ENCODE measurements around the gene SP3. TPM values are rescaled to one million over a fixed set of nuclear protein-coding genes. Genes with fewer than 3 reads are reported as not detected.

SP3 gene
- total RNA-seq, 1 donor from 2014 or later: 119 TPM

DNA sequence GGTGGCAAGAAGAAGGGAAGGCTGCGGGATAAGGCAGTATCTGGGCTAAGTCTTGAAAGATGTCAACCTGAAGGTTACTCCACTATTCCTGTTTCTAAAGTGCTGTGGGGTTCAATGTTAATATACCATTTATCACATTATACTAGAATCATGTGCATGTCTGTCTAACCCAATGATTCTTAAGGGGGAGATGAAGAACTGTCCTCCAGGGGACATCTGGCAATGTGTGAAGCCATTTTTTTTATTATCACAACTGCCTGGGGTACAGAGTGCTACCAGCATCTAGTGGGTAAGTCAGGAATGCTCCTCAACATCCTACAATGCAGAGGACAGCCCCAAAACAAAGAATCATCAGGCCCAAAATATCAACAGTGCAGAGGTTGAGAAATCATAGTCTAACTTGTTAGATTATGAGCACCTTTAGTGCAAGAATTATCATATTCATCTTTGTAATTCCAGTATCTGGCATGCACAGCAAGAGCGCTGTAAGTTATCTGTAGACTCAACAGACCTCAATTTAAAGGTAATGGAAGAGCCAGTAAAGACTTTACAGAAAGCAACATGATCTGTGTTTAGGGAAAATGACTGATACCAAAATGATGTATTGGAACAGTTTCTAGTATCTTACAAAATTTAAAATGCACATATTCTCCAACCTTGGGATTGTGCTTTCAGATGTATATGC lies 26.3 kb downstream of the SP3 start:
- Histone ChIP-seq H3K27me3 (no peaks in the 10 kb centered on the region), H3K9me3 (no peaks in the 10 kb centered on the region), H3K36me3 (no peaks in the 10 kb centered on the region), H3K27ac (no peak overlapping the region), H3K4me1 (peaks cover 95% of the 10 kb centered on the region), H3K4me3 (no peak overlapping the region)
- TF ChIP-seq POLR2AphosphoS5 (IDR thresholded peaks at IDR 0.05; ENCODE audit: insufficient read depth in 1 of 2, low read depth in 1 of 2) (no peak), POLR2A (IDR thresholded peaks at IDR 0.05) (no peak)
- TF ChIP-seq, protein P1, sequence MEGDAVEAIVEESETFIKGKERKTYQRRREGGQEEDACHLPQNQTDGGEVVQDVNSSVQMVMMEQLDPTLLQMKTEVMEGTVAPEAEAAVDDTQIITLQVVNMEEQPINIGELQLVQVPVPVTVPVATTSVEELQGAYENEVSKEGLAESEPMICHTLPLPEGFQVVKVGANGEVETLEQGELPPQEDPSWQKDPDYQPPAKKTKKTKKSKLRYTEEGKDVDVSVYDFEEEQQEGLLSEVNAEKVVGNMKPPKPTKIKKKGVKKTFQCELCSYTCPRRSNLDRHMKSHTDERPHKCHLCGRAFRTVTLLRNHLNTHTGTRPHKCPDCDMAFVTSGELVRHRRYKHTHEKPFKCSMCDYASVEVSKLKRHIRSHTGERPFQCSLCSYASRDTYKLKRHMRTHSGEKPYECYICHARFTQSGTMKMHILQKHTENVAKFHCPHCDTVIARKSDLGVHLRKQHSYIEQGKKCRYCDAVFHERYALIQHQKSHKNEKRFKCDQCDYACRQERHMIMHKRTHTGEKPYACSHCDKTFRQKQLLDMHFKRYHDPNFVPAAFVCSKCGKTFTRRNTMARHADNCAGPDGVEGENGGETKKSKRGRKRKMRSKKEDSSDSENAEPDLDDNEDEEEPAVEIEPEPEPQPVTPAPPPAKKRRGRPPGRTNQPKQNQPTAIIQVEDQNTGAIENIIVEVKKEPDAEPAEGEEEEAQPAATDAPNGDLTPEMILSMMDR (IDR thresholded peaks at IDR 0.05): no peak
- DNase-seq (ENCODE audit: extremely low spot score in 2 of 2): no peak
- intact Hi-C loops (cut with DNase I): no loop called here

DNA sequence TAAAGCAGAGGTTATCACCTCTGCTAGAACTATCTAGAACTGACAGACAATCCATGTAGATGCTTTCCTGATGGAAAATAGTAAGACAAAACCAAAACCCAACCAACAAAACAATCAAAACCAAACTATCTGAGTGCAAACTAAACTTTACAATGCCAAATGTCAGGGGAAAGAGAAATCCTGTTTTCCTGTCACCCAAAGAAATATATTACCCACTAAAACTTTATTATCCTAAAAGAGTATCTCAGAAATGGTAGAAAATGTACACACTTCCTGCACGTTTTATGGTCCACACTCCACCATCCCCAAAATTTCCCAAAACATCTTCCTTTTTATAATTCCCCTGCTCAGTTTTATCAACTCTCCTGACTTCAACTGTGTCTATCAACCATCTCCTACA lies 29.9 kb downstream of the SP3 start:
- no peaks in the 10 kb centered on the region for H3K9me3 ChIP-seq
- intact Hi-C loops (cut with DNase I): no loop called here
- H3K4me1 ChIP-seq: peaks cover 62% of the 10 kb centered on the region
- peaks cover 0 to 5% of the 10 kb centered on the region in 2 donors for H3K36me3 ChIP-seq
- no peak overlapping the region for H3K4me3 ChIP-seq
- TF ChIP-seq POLR2AphosphoS5 (IDR thresholded peaks at IDR 0.05; ENCODE audit: insufficient read depth in 1 of 2, low read depth in 1 of 2) (no peak), POLR2A (IDR thresholded peaks at IDR 0.05) (no peak)
- TF ChIP-seq, protein P1 (IDR thresholded peaks at IDR 0.05): no peak
- H3K27ac ChIP-seq: peak overlapping the region; percentile 11
- no peak for DNase-seq (ENCODE audit: extremely low spot score in 2 of 2)
- H3K27me3 ChIP-seq: no peaks in the 10 kb centered on the region

DNA sequence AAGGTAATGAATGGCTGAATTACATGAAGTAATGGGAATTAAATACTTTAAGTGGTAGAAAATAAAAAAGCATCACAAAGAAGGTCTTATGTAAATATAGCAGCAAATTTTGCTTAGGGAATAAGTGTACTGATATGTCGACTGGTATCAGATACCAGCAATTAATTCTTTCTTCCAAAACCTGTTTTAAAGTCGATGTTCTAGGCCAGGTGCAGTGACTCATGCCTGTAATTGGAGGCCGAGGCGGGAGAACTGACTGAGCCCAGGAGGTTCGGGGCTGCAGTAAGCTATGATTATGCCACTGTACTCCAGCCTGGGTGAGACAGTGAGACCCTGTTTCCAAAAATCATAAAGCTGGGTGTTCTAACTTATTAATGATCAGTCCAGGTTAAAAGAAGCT lies 30.3 kb downstream of the SP3 start:
- peak overlapping the region; percentile 11 for H3K27ac ChIP-seq
- TF ChIP-seq POLR2AphosphoS5 (IDR thresholded peaks at IDR 0.05; ENCODE audit: insufficient read depth in 1 of 2, low read depth in 1 of 2) (no peak), POLR2A (IDR thresholded peaks at IDR 0.05) (no peak)
- TF ChIP-seq, protein P1 (IDR thresholded peaks at IDR 0.05): no peak
- peaks cover 62% of the 10 kb centered on the region for H3K4me1 ChIP-seq
- DNase-seq (ENCODE audit: extremely low spot score in 2 of 2): no peak
- H3K27me3 ChIP-seq: no peaks in the 10 kb centered on the region
- H3K36me3 ChIP-seq: peaks cover 0 to 5% of the 10 kb centered on the region in 2 donors
- H3K4me3 ChIP-seq: no peak overlapping the region
- intact Hi-C loops (cut with DNase I): no loop called here
- H3K9me3 ChIP-seq: no peaks in the 10 kb centered on the region

DNA sequence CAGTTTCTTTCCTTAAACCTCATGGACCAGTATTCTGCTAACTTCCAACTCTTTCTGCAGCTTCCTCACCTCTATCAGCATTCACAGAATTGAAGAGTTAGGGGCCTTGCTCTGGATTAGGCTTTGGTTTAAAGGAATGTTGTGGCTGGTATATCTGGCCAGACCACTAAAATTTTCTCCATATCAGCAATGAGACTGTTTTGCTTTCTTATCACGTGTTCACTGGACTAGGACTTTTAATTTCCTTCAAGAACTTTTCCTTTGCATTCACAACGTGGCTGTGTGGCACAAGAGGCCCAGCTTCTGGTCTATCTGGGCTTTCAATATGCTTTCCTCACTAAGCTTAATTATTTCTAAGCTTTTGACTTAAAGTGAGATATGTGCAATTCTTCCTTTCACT lies 33.4 kb downstream of the SP3 start:
- Histone ChIP-seq H3K9me3 (no peaks in the 10 kb centered on the region), H3K36me3 (peaks cover 0 to 5% of the 10 kb centered on the region in 2 donors), H3K27me3 (no peaks in the 10 kb centered on the region), H3K27ac (no peak overlapping the region), H3K4me1 (peaks cover 39% of the 10 kb centered on the region), H3K4me3 (no peak overlapping the region)
- no peak for DNase-seq (ENCODE audit: extremely low spot score in 2 of 2)
- intact Hi-C loops (cut with DNase I): no loop called here
- TF ChIP-seq POLR2AphosphoS5 (IDR thresholded peaks at IDR 0.05; ENCODE audit: insufficient read depth in 1 of 2, low read depth in 1 of 2) (no peak), POLR2A (IDR thresholded peaks at IDR 0.05) (no peak)
- TF ChIP-seq, protein P1 (IDR thresholded peaks at IDR 0.05): no peak

DNA sequence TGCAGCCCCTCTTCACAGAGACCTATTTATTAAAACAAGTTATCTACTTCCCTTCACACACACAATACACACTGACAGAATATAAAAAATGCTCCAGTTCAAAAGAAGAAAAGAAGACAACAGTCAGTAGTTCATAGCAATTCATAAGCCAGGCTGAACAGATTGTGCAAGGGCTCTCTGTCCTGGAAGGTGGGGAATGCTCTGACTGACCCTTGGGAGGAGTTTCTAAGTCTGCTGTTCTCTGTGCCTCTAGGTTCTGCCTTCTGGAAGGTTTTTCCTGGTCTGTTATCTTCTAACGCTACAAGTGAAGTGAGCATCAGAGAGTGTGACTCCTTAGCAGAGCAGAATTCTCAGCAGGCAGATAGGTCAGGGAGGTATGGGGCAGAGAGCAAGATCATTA lies 35.7 kb downstream of the SP3 start:
- Histone ChIP-seq H3K4me3 (no peak overlapping the region), H3K27me3 (no peaks in the 10 kb centered on the region), H3K27ac (no peak overlapping the region), H3K9me3 (no peaks in the 10 kb centered on the region), H3K36me3 (peaks cover 0 to 5% of the 10 kb centered on the region in 2 donors), H3K4me1 (peaks cover 33% of the 10 kb centered on the region)
- TF ChIP-seq POLR2A (IDR thresholded peaks at IDR 0.05) (no peak), POLR2AphosphoS5 (IDR thresholded peaks at IDR 0.05; ENCODE audit: insufficient read depth in 1 of 2, low read depth in 1 of 2) (no peak)
- TF ChIP-seq, protein P1 (IDR thresholded peaks at IDR 0.05): no peak
- no peak for DNase-seq (ENCODE audit: extremely low spot score in 2 of 2)
- intact Hi-C loops (cut with DNase I): no loop called here
